IMR-90 (cell line): Measurements from ENCODE around the gene BRPF1. TPM values are rescaled to one million over a fixed set of nuclear protein-coding genes. Genes with fewer than 3 reads are reported as not detected.

Source experiments
- ATAC-seq: fragments of 200-7000 bp; cut with Tn5 transposase; 2 replicates; pipeline ENCODE4 v1.9.1; 2020; ENCODE audit warnings: low read depth, mild to moderate bottlenecking, moderate library complexity
- BruUV-seq: library from RNA; stranded (reverse); fragments of 400-500 nt; replicated peaks from 2 replicates; lab custom pipeline; 2021; lab: Mats Ljungman, UMichigan
- CTCF ChIA-PET: fragments of 300-600 bp; formaldehyde crosslinking; extraction: SDS; loops from one replicate; lab custom pipeline; 2021; ENCODE audit warnings: antibody characterized with exemption; lab: Yijun Ruan, JAX
- POLR2A ChIA-PET: fragments of 300-600 bp; sonication (Branson Sonifier 250); formaldehyde crosslinking; loops from one replicate; lab custom pipeline; 2022; ENCODE audit warnings: antibody characterized with exemption; ENCODE audit not compliant: unreplicated experiment; lab: Charles Lee
- DNase-seq: peaks from one replicate; pipeline ENCODE4 v3.0.0; 2013
- H2AFZ ChIP-seq: replicated peaks from 2 replicates; pipeline ENCODE3; 2013; ENCODE audit warnings: low read length, mild to moderate bottlenecking; ENCODE audit not compliant: poor library complexity
- H2AK5ac ChIP-seq: 2 replicates; pipeline ENCODE4 v1.6.1; 2013; ENCODE audit warnings: low read depth, low read length, inconsistent platforms
- H2AK9ac ChIP-seq: replicated peaks from 2 replicates; pipeline ENCODE3; 2013; ENCODE audit warnings: mild to moderate bottlenecking, low read depth, low read length, moderate library complexity; ENCODE audit not compliant: poor library complexity
- H2BK120ac ChIP-seq: 2 replicates; pipeline ENCODE4 v1.6.1; 2013; ENCODE audit warnings: low read depth, low read length, inconsistent platforms
- H2BK15ac ChIP-seq: 3 replicates; pipeline ENCODE4 v1.6.1; 2013; ENCODE audit warnings: low read depth, low read length, inconsistent platforms
- H2BK20ac ChIP-seq: 2 replicates; pipeline ENCODE4 v1.6.1; 2013; ENCODE audit warnings: low read depth, mild to moderate bottlenecking, inconsistent platforms, low read length, moderate library complexity
- H2BK5ac ChIP-seq: 2 replicates; pipeline ENCODE4 v1.6.1; 2013; ENCODE audit warnings: mild to moderate bottlenecking, low read depth, low read length, inconsistent platforms; ENCODE audit not compliant: poor library complexity, severe bottlenecking
- H3K14ac ChIP-seq: replicated peaks from 2 replicates; pipeline ENCODE4 v1.6.1; 2013; ENCODE audit warnings: low read depth, low read length, inconsistent platforms
- H3K18ac ChIP-seq: 2 replicates; pipeline ENCODE4 v1.6.1; 2013; ENCODE audit warnings: low read depth, low read length, control low read depth
- H3K23ac ChIP-seq: 2 replicates; pipeline ENCODE4 v1.6.1; 2013; ENCODE audit warnings: low read depth, low read length, inconsistent platforms
- H3K27ac ChIP-seq: 2 replicates; pipeline ENCODE4 v1.5.1; 2013; ENCODE audit warnings: mild to moderate bottlenecking, control low read depth, low read length; ENCODE audit not compliant: insufficient read depth
- H3K27me3 ChIP-seq: 2 replicates; pipeline ENCODE4 v1.6.1; 2013; ENCODE audit warnings: low read length; ENCODE audit not compliant: control insufficient read depth, insufficient read depth
- H3K36me3 ChIP-seq: 2 replicates; pipeline ENCODE4 v1.6.1; 2013; ENCODE audit warnings: low read length, mixed read lengths; ENCODE audit not compliant: control insufficient read depth, insufficient read depth
- H3K4ac ChIP-seq: 2 replicates; pipeline ENCODE4 v1.6.1; 2013; ENCODE audit warnings: low read depth, low read length, inconsistent platforms
- H3K4me1 ChIP-seq: 2 replicates; pipeline ENCODE4 v1.6.1; 2013; ENCODE audit warnings: low read length, mixed read lengths; ENCODE audit not compliant: control insufficient read depth, insufficient read depth
- H3K4me2 ChIP-seq: 2 replicates; pipeline ENCODE4 v1.6.1; 2013; ENCODE audit warnings: low read depth, mild to moderate bottlenecking, control low read depth, low read length, moderate library complexity
- H3K4me3 ChIP-seq: 2 replicates; pipeline ENCODE4 v1.5.1; 2013; ENCODE audit warnings: low read depth, mild to moderate bottlenecking, control low read depth, low read length, moderate library complexity; ENCODE audit not compliant: insufficient read depth
- H3K56ac ChIP-seq: 2 replicates; pipeline ENCODE4 v1.6.1; 2013; ENCODE audit warnings: low read length, inconsistent platforms; ENCODE audit not compliant: insufficient read depth; ENCODE audit errors: extremely low read depth
- H3K79me1 ChIP-seq, 2 experiments: 2 replicates each; pipeline ENCODE4 v1.6.1; 2013; ENCODE audit warnings: low read length in 2 of 2, inconsistent platforms in 1 of 2, low read depth in 1 of 2
- H3K9ac ChIP-seq: 2 replicates; pipeline ENCODE4 v1.6.1; 2013; ENCODE audit warnings: low read depth, low read length, control low read depth
- H3K9me1 ChIP-seq: 2 replicates; pipeline ENCODE4 v1.6.1; 2013; ENCODE audit warnings: low read length, inconsistent platforms; ENCODE audit not compliant: insufficient read depth
- H3K9me3 ChIP-seq: 2 replicates; pipeline ENCODE4 v1.6.1; 2013; ENCODE audit warnings: low read length; ENCODE audit not compliant: control insufficient read depth, insufficient read depth
- H4K20me1 ChIP-seq: 2 replicates; pipeline ENCODE4 v1.6.1; 2013; ENCODE audit warnings: low read length, inconsistent platforms; ENCODE audit not compliant: insufficient read depth
- H4K5ac ChIP-seq: 2 replicates; pipeline ENCODE4 v1.6.1; 2013; ENCODE audit warnings: mild to moderate bottlenecking, low read depth, low read length, control low read depth
- H4K8ac ChIP-seq, 2 experiments: 2 replicates each; pipeline ENCODE4 v1.6.1; 2013; ENCODE audit warnings: low read depth in 2 of 2, low read length in 2 of 2, control low read depth in 1 of 2, inconsistent platforms in 1 of 2
- H4K91ac ChIP-seq: 2 replicates; pipeline ENCODE4 v1.6.1; 2013; ENCODE audit warnings: low read depth, low read length, inconsistent platforms; ENCODE audit not compliant: insufficient read depth
- BHLHE40 ChIP-seq: fragments of 150-350 bp; IDR thresholded peaks from 2 replicates; pipeline ENCODE4 v1.6.1; 2016; ENCODE audit warnings: mild to moderate bottlenecking, low read depth, low read length
- CTCF ChIP-seq: conservative IDR thresholded peaks from 2 replicates; pipeline ENCODE4 v1.5.1; 2012; ENCODE audit warnings: mild to moderate bottlenecking, low read depth, low read length, improper control_type of control experiment
- FOS ChIP-seq: fragments of 150-350 bp; IDR thresholded peaks from 2 replicates; pipeline ENCODE4 v1.6.1; 2016; ENCODE audit warnings: low read depth, low read length
- MXI1 ChIP-seq: IDR thresholded peaks from 2 replicates; pipeline ENCODE4 v1.6.1; 2012; ENCODE audit warnings: low read depth, mild to moderate bottlenecking, low read length, moderate library complexity, borderline replicate concordance
- NFE2L2 ChIP-seq: fragments of 150-350 bp; IDR thresholded peaks from 2 replicates; pipeline ENCODE4 v1.6.1; 2016; ENCODE audit warnings: low read depth, mild to moderate bottlenecking, low read length
- POLR2A ChIP-seq: IDR thresholded peaks from 2 replicates; pipeline ENCODE4 v1.6.1; 2012; ENCODE audit warnings: mild to moderate bottlenecking, low read depth, low read length
- RAD21 ChIP-seq: IDR thresholded peaks from 2 replicates; pipeline ENCODE4 v1.6.1; 2012; ENCODE audit warnings: low read length, improper control_type of control experiment
- USF2 ChIP-seq: fragments of 150-350 bp; IDR thresholded peaks from 2 replicates; pipeline ENCODE4 v1.6.1; 2017; ENCODE audit warnings: mild to moderate bottlenecking, antibody characterized with exemption, low read length, low read depth
- WGBS, 2 experiments: methylation state at CpG; one replicate each; pipeline versions ENCODE4 v1.1.5 to v1.1.7; 2013; ENCODE audit warnings: missing lambda C conversion rate in 2 of 2; ENCODE audit not compliant: insufficient read length in 1 of 2; ENCODE audit errors: extremely low coverage in 2 of 2; 5-methylcytosine and 5-hydroxymethylcytosine counted together
- dilution Hi-C: fragments of 300-500 bp; cut with HindIII; formaldehyde crosslinking; loops from one replicate; pipeline ENCODE4 v1.14.3; 2018; ENCODE audit warnings: low sequenced_read_pairs; ENCODE audit not compliant: unreplicated experiment
- in situ Hi-C: fragments of 300-500 bp; cut with MboI; formaldehyde crosslinking; loops from 3 replicates; pipeline ENCODE4 v1.14.3; 2019; ENCODE audit warnings: low sequenced_read_pairs, inconsistent platforms, mixed read lengths
- intact Hi-C: fragments of 100-400 bp; cut with micrococcal nuclease; formaldehyde crosslinking; loops from 2 replicates; pipeline ENCODE4 v1.10.0; 2022
- polyA plus RNA-seq, 3 experiments: library from polyadenylated mRNA; depleted of rRNA; stranded (reverse); fragments of >200 nt; gene quantifications; 2 replicates each; pipeline ENCODE4 v1.2.3, GENCODE V29; 2012; ENCODE audit warnings: low replicate concordance in 1 of 3
- total RNA-seq: library from RNA; depleted of rRNA; stranded (reverse); fragments of >200 nt; gene quantifications from 2 replicates; pipeline ENCODE4 v1.2.3, GENCODE V29; 2012

BRPF1 gene
- total and polyA plus RNA-seq, 2 of the 4 experiments (the other 2 are of a cell fraction) = 13.6 to 15.6 TPM

- no peak overlapping the region for H4K8ac ChIP-seq
- peaks cover 17 to 42% of the 10 kb centered on the region in 2 experiments for H3K79me1 ChIP-seq
- H3K4me2 ChIP-seq = no peak overlapping the region
- DNase-seq (no peak), ATAC-seq (no peak)
- BruUV-seq = no TSS peak
- H2AK9ac ChIP-seq = no peak overlapping the region
- in situ Hi-C loops (no loop called here), dilution Hi-C loops (no loop called here), intact Hi-C loops (no loop called here)
- no peak overlapping the region for H3K23ac ChIP-seq
- H3K27ac ChIP-seq = no peak overlapping the region
- H4K20me1 ChIP-seq = no peaks in the 10 kb centered on the region
- H3K4me1 ChIP-seq = peaks cover 20% of the 10 kb centered on the region
- H3K9ac ChIP-seq = no peak overlapping the region
- H2AFZ ChIP-seq = no peak overlapping the region
- POLR2A ChIA-PET = no interaction called here
- no peak overlapping the region for H2BK120ac ChIP-seq
- no peak overlapping the region for H2BK20ac ChIP-seq
- WGBS, 2 experiments = no CpG with 5 or more reads among the region's 2 CpGs
- CTCF ChIA-PET = no interaction called here
- no peak overlapping the region for H3K56ac ChIP-seq
- no peaks in the 10 kb centered on the region for H3K27me3 ChIP-seq
- no peak overlapping the region for H3K4ac ChIP-seq
- H2BK5ac ChIP-seq = no peak overlapping the region
- peaks cover 17% of the 10 kb centered on the region for H3K9me1 ChIP-seq
- no peaks in the 10 kb centered on the region for H3K9me3 ChIP-seq
- TF ChIP-seq FOS = no peak
- no peak for TF ChIP-seq POLR2A
- no peak for TF ChIP-seq BHLHE40
- TF ChIP-seq NFE2L2 = no peak
- no peak for TF ChIP-seq CTCF
- TF ChIP-seq MXI1 = no peak
- TF ChIP-seq USF2 = no peak
- TF ChIP-seq RAD21 = no peak
- no peak overlapping the region for H3K4me3 ChIP-seq
- H2BK15ac ChIP-seq = no peak overlapping the region
- H3K14ac ChIP-seq = no peak overlapping the region
- peaks cover 52% of the 10 kb centered on the region for H3K36me3 ChIP-seq
- no peak overlapping the region for H2AK5ac ChIP-seq
- H4K5ac ChIP-seq = no peak overlapping the region
- no peak overlapping the region for H3K18ac ChIP-seq
- H4K91ac ChIP-seq = no peak overlapping the region
These were observed 16.5 kb downstream of the BRPF1 start for GRCh38 chr3:9748031-9748430.
